H9 (cell line): Measurements from ENCODE around the gene SH3RF2. TPM values are rescaled to one million over a fixed set of nuclear protein-coding genes. Genes with fewer than 3 reads are reported as not detected.

Experiments used
- DNase-seq: peaks from one replicate; pipeline ENCODE4 v3.0.0-alpha.2; 2017
- H2AFZ ChIP-seq: one replicate; pipeline ENCODE4 v1.6.1; 2013; ENCODE audit warnings: mild to moderate bottlenecking, low read length, control low read depth, moderate library complexity
- H2AK5ac ChIP-seq: 2 replicates; pipeline ENCODE4 v1.6.1; 2013; ENCODE audit warnings: low read length, control low read depth, mixed read lengths; ENCODE audit not compliant: insufficient read length
- H2BK120ac ChIP-seq: one replicate; pipeline ENCODE4 v1.6.1; 2013; ENCODE audit warnings: low read depth, mild to moderate bottlenecking, low read length, control low read depth, inconsistent platforms; ENCODE audit not compliant: poor library complexity, severe bottlenecking
- H2BK12ac ChIP-seq: 2 replicates; pipeline ENCODE4 v1.6.1; 2013; ENCODE audit warnings: low read length, control low read depth, mixed read lengths, low read depth; ENCODE audit not compliant: insufficient read length
- H2BK15ac ChIP-seq: 2 replicates; pipeline ENCODE4 v1.6.1; 2013; ENCODE audit warnings: low read depth, low read length, control low read depth
- H2BK20ac ChIP-seq: one replicate; pipeline ENCODE4 v1.6.1; 2013; ENCODE audit warnings: low read depth, mild to moderate bottlenecking, low read length, control low read depth, inconsistent platforms; ENCODE audit not compliant: poor library complexity, severe bottlenecking
- H2BK5ac ChIP-seq: 2 replicates; pipeline ENCODE4 v1.6.1; 2013; ENCODE audit warnings: low read length, control low read depth, mixed read lengths; ENCODE audit not compliant: insufficient read length
- H3K14ac ChIP-seq: 2 replicates; pipeline ENCODE4 v1.6.1; 2013; ENCODE audit warnings: low read length, control low read depth; ENCODE audit not compliant: insufficient read depth
- H3K18ac ChIP-seq: 2 replicates; pipeline ENCODE4 v1.6.1; 2013; ENCODE audit warnings: low read depth, mild to moderate bottlenecking, mixed read lengths, low read length, control low read depth; ENCODE audit not compliant: insufficient read length
- H3K23ac ChIP-seq: 2 replicates; pipeline ENCODE4 v1.6.1; 2013; ENCODE audit warnings: low read length, control low read depth, mixed read lengths, low read depth; ENCODE audit not compliant: insufficient read length
- H3K23me2 ChIP-seq: 2 replicates; pipeline ENCODE4 v1.6.1; 2013; ENCODE audit warnings: low read depth, mild to moderate bottlenecking, mixed read lengths, low read length, control low read depth; ENCODE audit not compliant: insufficient read length, poor library complexity, severe bottlenecking
- H3K27ac ChIP-seq: 2 replicates; pipeline ENCODE4 v1.5.1; 2013; ENCODE audit warnings: low read length, control low read depth, mixed read lengths, low read depth; ENCODE audit not compliant: insufficient read length
- H3K27me3 ChIP-seq: 2 replicates; pipeline ENCODE4 v1.6.1; 2013; ENCODE audit warnings: low read length, control low read depth, inconsistent platforms; ENCODE audit not compliant: insufficient read depth
- H3K4ac ChIP-seq: 2 replicates; pipeline ENCODE4 v1.6.1; 2013; ENCODE audit warnings: low read depth, mild to moderate bottlenecking, control low read depth, inconsistent platforms, low read length, moderate library complexity
- H3K4me1 ChIP-seq: 2 replicates; pipeline ENCODE4 v1.6.1; 2013; ENCODE audit warnings: low read length, control low read depth, inconsistent platforms; ENCODE audit not compliant: insufficient read depth
- H3K4me2 ChIP-seq: 2 replicates; pipeline ENCODE4 v1.6.1; 2013; ENCODE audit warnings: low read length, control low read depth, mixed read lengths; ENCODE audit not compliant: insufficient read length, insufficient read depth
- H3K56ac ChIP-seq: 2 replicates; pipeline ENCODE4 v1.6.1; 2013; ENCODE audit warnings: low read depth, mild to moderate bottlenecking, mixed read lengths, low read length, control low read depth; ENCODE audit not compliant: insufficient read length
- H3K79me1 ChIP-seq: 2 replicates; pipeline ENCODE4 v1.6.1; 2013; ENCODE audit warnings: low read depth, mild to moderate bottlenecking, moderate library complexity, low read length, control low read depth, inconsistent platforms; ENCODE audit not compliant: insufficient read depth, poor library complexity, severe bottlenecking
- H3K79me2 ChIP-seq: 2 replicates; pipeline ENCODE4 v1.6.1; 2013; ENCODE audit warnings: low read length, control low read depth, inconsistent platforms; ENCODE audit not compliant: insufficient read depth
- H3K9ac ChIP-seq: 2 replicates; pipeline ENCODE4 v1.6.1; 2013; ENCODE audit warnings: low read length, control low read depth, mixed read lengths; ENCODE audit not compliant: insufficient read length; ENCODE audit errors: extremely low read depth
- H3K9me3 ChIP-seq: one replicate; pipeline ENCODE4 v1.6.1; 2013; ENCODE audit warnings: low read depth, low read length, inconsistent platforms; ENCODE audit not compliant: control insufficient read depth
- H3T11ph ChIP-seq: one replicate; pipeline ENCODE4 v1.6.1; 2013; ENCODE audit warnings: mild to moderate bottlenecking, low read length, control low read depth, inconsistent platforms
- H4K20me1 ChIP-seq: one replicate; pipeline ENCODE4 v1.6.1; 2013; ENCODE audit not compliant: control insufficient read depth, insufficient read length, insufficient read depth
- H4K5ac ChIP-seq: 2 replicates; pipeline ENCODE4 v1.6.1; 2013; ENCODE audit warnings: low read depth, mild to moderate bottlenecking, mixed read lengths, low read length, control low read depth; ENCODE audit not compliant: insufficient read length
- H4K8ac ChIP-seq: replicated peaks from 2 replicates; pipeline ENCODE4 v1.6.1; 2013; ENCODE audit warnings: low read length, control low read depth, mixed read lengths, low read depth; ENCODE audit not compliant: insufficient read length
- H4K91ac ChIP-seq: 2 replicates; pipeline ENCODE4 v1.6.1; 2013; ENCODE audit warnings: low read depth, mild to moderate bottlenecking, moderate library complexity, mixed read lengths, low read length, control low read depth; ENCODE audit not compliant: insufficient read length
- H3K27ac Mint-ChIP-seq, 3 experiments: 2 replicates in 2 of 3; 3 replicates in 1 of 3; pipeline ENCODE4 v1.8.0; 2020 to 2021; ENCODE audit warnings: mixed read lengths in 3 of 3, mild to moderate bottlenecking in 1 of 3, moderate library complexity in 1 of 3
- H3K27me3 Mint-ChIP-seq: 2 replicates; pipeline ENCODE4 v1.8.0; 2021; ENCODE audit warnings: low read depth, mild to moderate bottlenecking, moderate library complexity, mixed read lengths
- H3K36me3 Mint-ChIP-seq, 3 experiments: 2 replicates in 2 of 3; 3 replicates in 1 of 3; pipeline ENCODE4 v1.8.0; 2020 to 2021; ENCODE audit warnings: low read depth in 3 of 3, mixed read lengths in 3 of 3; ENCODE audit not compliant: insufficient read depth in 1 of 3
- H3K4me1 Mint-ChIP-seq, 2 experiments: 2 replicates each; pipeline ENCODE4 v1.8.0; 2020; ENCODE audit warnings: mixed read lengths in 2 of 2
- H3K4me3 Mint-ChIP-seq, 2 experiments: 2 replicates in 1 of 2; 3 replicates in 1 of 2; pipeline ENCODE4 v1.8.0; 2020 to 2021; ENCODE audit warnings: mild to moderate bottlenecking in 2 of 2, mixed read lengths in 2 of 2, moderate library complexity in 1 of 2
- H3K9me3 Mint-ChIP-seq, 2 experiments: 2 replicates in 1 of 2; 3 replicates in 1 of 2; pipeline ENCODE4 v1.8.0; 2020; ENCODE audit warnings: mild to moderate bottlenecking in 2 of 2, mixed read lengths in 2 of 2, moderate library complexity in 1 of 2
- WGBS: extraction: QIAGEN DNeasy Blood & Tissue Kit; methylation state at CpG from one replicate; pipeline ENCODE4 v1.1.7; 2013; ENCODE audit warnings: missing lambda C conversion rate, low lambda C conversion rate, mixed read lengths; ENCODE audit not compliant: insufficient read length; ENCODE audit errors: extremely low coverage; 5-methylcytosine and 5-hydroxymethylcytosine counted together
- total RNA-seq: library from RNA; stranded (reverse); gene quantifications from 2 replicates; pipeline ENCODE4 v1.2.1, GENCODE V29; 2021
- TF ChIP-seq, protein P1 (sequence below): fragments of 200-600 bp; sonication (generic); conservative IDR thresholded peaks from 3 replicates; pipeline ENCODE4 v1.8.0; 2021; ENCODE audit warnings: antibody characterized with exemption, mild to moderate bottlenecking

Gene SH3RF2
- total RNA-seq, 1 experiment from 2014 or later, result 0.66 TPM

DNA sequence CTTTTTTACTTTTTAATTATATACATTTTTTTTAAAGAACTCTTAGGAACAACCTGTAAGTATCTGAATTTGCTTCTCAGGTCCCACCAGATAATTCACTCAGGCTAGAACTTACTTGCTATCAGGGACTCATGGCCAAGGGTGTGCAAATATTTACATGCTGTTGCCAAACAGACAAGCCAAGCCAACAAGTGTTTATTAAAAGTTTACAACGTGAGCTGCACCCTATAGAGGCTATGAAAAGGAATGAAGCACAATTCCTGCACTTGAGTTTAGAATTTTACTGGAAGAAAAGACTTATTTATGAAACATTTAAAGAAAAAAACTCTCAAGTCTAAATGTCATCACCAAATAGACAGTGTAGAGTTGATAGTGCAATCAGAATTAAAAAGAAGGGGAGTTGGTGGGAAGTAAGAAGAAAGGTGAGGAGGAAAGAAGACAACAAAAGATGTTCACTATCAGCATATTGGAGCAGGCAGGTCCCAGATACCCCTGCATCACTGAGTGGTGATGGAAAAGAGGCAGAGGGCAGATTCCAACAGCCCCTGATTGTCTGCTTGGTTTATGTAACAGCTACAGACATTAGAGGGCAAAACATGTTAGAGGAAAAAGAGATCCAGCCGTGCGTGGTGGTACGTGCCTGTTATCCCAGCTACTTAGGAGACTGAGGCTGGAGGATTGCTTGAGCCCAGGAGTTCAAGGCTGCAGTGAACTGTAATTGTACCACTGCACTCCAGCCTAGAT, 32.8 kb downstream of the SH3RF2 start:
- Histone ChIP-seq H3K14ac (no peak overlapping the region), H3K4me1 (no peaks in the 10 kb centered on the region), H3T11ph (no peak overlapping the region), H3K23me2 (no peaks in the 10 kb centered on the region), H3K23ac (no peak overlapping the region), H3K79me2 (no peaks in the 10 kb centered on the region), H3K79me1 (no peaks in the 10 kb centered on the region), H3K9ac (no peak overlapping the region), H4K5ac (no peak overlapping the region), H3K27me3 (no peaks in the 10 kb centered on the region), H2AFZ (no peak overlapping the region), H2BK20ac (no peak overlapping the region), H3K27ac (no peak overlapping the region), H4K91ac (no peak overlapping the region), H3K56ac (no peak overlapping the region), H3K9me3 (no peaks in the 10 kb centered on the region), H2BK15ac (no peak overlapping the region), H4K20me1 (no peaks in the 10 kb centered on the region), H4K8ac (no peak overlapping the region), H2AK5ac (no peak overlapping the region), H3K18ac (no peak overlapping the region), H2BK120ac (no peak overlapping the region), H2BK5ac (no peak overlapping the region), H3K4ac (no peak overlapping the region), H3K4me2 (no peak overlapping the region), H2BK12ac (no peak overlapping the region)
- TF ChIP-seq, protein P1, sequence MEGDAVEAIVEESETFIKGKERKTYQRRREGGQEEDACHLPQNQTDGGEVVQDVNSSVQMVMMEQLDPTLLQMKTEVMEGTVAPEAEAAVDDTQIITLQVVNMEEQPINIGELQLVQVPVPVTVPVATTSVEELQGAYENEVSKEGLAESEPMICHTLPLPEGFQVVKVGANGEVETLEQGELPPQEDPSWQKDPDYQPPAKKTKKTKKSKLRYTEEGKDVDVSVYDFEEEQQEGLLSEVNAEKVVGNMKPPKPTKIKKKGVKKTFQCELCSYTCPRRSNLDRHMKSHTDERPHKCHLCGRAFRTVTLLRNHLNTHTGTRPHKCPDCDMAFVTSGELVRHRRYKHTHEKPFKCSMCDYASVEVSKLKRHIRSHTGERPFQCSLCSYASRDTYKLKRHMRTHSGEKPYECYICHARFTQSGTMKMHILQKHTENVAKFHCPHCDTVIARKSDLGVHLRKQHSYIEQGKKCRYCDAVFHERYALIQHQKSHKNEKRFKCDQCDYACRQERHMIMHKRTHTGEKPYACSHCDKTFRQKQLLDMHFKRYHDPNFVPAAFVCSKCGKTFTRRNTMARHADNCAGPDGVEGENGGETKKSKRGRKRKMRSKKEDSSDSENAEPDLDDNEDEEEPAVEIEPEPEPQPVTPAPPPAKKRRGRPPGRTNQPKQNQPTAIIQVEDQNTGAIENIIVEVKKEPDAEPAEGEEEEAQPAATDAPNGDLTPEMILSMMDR, result no peak
- Mint-ChIP-seq H3K9me3 (peaks cover 0 to 3% of the 10 kb centered on the region in 2 experiments; a peak in 2 of 5 replicates), H3K36me3 (peaks cover 0 to 5% (median 3%) of the 10 kb centered on the region in 3 experiments; a peak in 2 of 7 replicates), H3K27ac (no peak overlapping the region), H3K4me1 (no peaks in the 10 kb centered on the region), H3K27me3 (no peaks in the 10 kb centered on the region; the same call in 1 of the 2 replicates), H3K4me3 (no peak overlapping the region)
- WGBS, result no CpG with 5 or more reads among the region's 4 CpGs
- no peak for DNase-seq
